ENCODE data around the gene POLR2E. TPM values are rescaled to one million over a fixed set of nuclear protein-coding genes. Genes with fewer than 3 reads are reported as not detected.

Gene POLR2E
- total RNA-seq, 2 donors from 2014 or later: 152 to 169 TPM

- TF ChIP-seq POLR2A (IDR thresholded peaks at IDR 0.05) (no peak), POLR2AphosphoS5 (IDR thresholded peaks at IDR 0.05) (no peak)
- TF ChIP-seq, protein P1, sequence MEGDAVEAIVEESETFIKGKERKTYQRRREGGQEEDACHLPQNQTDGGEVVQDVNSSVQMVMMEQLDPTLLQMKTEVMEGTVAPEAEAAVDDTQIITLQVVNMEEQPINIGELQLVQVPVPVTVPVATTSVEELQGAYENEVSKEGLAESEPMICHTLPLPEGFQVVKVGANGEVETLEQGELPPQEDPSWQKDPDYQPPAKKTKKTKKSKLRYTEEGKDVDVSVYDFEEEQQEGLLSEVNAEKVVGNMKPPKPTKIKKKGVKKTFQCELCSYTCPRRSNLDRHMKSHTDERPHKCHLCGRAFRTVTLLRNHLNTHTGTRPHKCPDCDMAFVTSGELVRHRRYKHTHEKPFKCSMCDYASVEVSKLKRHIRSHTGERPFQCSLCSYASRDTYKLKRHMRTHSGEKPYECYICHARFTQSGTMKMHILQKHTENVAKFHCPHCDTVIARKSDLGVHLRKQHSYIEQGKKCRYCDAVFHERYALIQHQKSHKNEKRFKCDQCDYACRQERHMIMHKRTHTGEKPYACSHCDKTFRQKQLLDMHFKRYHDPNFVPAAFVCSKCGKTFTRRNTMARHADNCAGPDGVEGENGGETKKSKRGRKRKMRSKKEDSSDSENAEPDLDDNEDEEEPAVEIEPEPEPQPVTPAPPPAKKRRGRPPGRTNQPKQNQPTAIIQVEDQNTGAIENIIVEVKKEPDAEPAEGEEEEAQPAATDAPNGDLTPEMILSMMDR (IDR thresholded peaks at IDR 0.05): peak in 1 of 4 experiments; percentile 22
- no peaks in the 10 kb centered on the region for H3K27me3 ChIP-seq (replicated peaks; ENCODE audit: insufficient read depth)
- 52% methylated on average over 7 of the region's 17 CpGs for WGBS
- H3K9me3 ChIP-seq: no peaks in the 10 kb centered on the region
- H3K27ac ChIP-seq: peak overlapping the region in 1 of 2 donors; percentile 99
- peaks cover 5 to 37% of the 10 kb centered on the region in 2 donors for H3K36me3 ChIP-seq
- intact Hi-C loops (cut with DNase I): no loop called here
- no peak for DNase-seq (ENCODE audit: low spot score)
- H3K4me1 ChIP-seq (replicated peaks): peaks cover 12% of the 10 kb centered on the region
- H3K4me3 ChIP-seq: no peak overlapping the region
These were observed 11.9 kb upstream of the POLR2E start for GRCh38 chr19:1106841-1107660.

DNA sequence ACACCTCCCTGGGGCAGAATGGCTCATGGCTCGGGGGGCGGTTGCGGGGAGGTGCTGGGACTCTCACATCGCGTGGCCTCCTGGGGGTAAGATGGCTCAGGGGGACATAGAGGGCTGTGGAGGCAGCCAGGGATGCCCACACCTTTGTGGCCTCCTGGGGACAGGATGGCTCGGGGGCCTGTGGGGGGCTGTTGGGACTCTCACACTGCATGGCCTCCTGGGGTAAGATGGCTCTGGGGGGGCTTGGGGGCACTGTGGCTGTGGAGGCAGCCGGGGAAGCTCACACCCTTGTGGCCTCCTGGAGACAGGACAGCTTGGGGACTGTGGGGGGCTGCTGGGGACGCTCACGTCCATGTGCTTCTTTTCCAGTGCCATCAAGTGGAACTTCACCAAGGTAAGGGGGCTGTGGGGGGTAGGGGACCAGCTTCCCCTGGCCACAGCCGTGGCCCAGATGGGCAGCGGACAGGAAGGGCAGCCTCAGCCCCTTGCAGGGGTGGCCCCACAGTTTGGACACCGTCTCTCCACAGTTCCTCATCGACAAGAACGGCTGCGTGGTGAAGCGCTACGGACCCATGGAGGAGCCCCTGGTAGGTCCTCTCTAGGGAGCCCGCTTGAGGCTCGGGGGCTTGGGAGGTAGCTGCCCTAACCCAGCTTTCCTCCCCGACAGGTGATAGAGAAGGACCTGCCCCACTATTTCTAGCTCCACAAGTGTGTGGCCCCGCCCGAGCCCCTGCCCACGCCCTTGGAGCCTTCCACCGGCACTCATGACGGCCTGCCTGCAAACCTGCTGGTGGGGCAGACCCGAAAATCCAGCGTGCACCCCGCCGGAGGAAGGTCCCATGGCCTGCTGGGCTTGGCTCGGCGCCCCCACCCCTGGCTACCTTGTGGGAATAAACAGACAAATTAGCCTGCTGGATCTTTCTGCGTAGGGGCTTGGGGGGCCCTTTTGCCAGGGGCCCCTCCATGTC is 11.0 kb upstream of the POLR2E start:
- peaks cover 12% of the 10 kb centered on the region for H3K4me1 ChIP-seq (replicated peaks)
- intact Hi-C loops (cut with DNase I): no loop called here
- H3K27ac ChIP-seq: peak overlapping the region; percentile 99
- H3K36me3 ChIP-seq: peaks cover 5 to 37% of the 10 kb centered on the region in 2 donors
- DNase-seq (ENCODE audit: low spot score): no peak
- TF ChIP-seq POLR2AphosphoS5 (IDR thresholded peaks at IDR 0.05) (no peak), POLR2A (IDR thresholded peaks at IDR 0.05) (no peak)
- TF ChIP-seq, protein P1 (IDR thresholded peaks at IDR 0.05): no peak
- peak overlapping the region in 1 of 2 donors; percentile 97 for H3K4me3 ChIP-seq
- H3K27me3 ChIP-seq (replicated peaks; ENCODE audit: insufficient read depth): no peaks in the 10 kb centered on the region
- 83% methylated on average over 29 of the region's 32 CpGs for WGBS
- H3K9me3 ChIP-seq: no peaks in the 10 kb centered on the region

GRCh38 chr19:1105008-1105872 is 10.1 kb upstream of the POLR2E start:
- intact Hi-C loops (cut with DNase I): no loop called here
- peaks cover 12% of the 10 kb centered on the region for H3K4me1 ChIP-seq (replicated peaks)
- H3K27ac ChIP-seq: peak overlapping the region; percentile 99
- WGBS: 30% methylated on average over 36 of the region's 69 CpGs
- TF ChIP-seq, protein P1 (IDR thresholded peaks at IDR 0.05): no peak
- TF ChIP-seq POLR2AphosphoS5 (IDR thresholded peaks at IDR 0.05): peak; percentile 19
- TF ChIP-seq POLR2A (IDR thresholded peaks at IDR 0.05): no peak
- H3K4me3 ChIP-seq: peak overlapping the region; percentile 95 to 97
- H3K36me3 ChIP-seq: peaks cover 5 to 36% of the 10 kb centered on the region in 2 donors
- H3K27me3 ChIP-seq (replicated peaks; ENCODE audit: insufficient read depth): no peaks in the 10 kb centered on the region
- DNase-seq (ENCODE audit: low spot score): peak; percentile 24
- H3K9me3 ChIP-seq: no peaks in the 10 kb centered on the region

DNA sequence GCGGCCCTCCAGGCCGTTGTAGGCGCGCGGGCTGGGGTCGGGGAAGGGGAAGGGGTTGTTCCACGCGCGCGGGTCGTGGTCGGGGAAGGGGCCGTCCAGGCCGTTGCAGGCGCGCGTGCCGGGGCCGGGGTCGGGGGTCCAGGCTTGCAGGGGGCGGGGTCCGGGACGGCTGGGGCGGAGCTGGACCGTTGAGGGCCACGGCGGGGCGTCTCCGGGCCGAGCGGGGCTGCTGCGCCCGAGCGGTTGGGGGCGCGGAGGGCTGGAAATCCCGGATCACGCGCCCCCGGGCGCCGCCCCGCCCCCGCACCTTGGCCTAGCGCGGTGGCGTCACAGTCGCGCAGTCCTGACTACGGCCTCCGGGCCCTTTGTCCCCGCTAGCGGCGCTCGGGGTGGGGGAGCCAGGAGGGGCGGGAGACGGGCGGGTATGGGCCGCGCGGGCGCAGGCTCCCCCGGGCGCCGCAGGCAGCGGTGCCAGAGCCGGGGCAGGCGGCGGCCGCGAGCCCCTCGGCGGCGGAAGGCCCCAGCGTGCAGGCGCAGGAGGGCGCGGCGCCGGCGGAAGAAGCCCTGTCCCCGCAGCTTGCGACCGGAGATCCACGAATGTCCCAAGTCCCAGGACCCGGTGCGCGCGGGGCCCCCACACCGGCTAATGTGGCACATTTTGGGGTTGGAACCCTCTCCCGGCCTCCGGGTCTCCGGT is 9.3 kb upstream of the POLR2E start:
- Histone ChIP-seq H3K27ac (peak overlapping the region; percentile 99), H3K4me3 (peak overlapping the region; percentile 95 to 97), H3K36me3 (peaks cover 5 to 28% of the 10 kb centered on the region in 2 donors), H3K4me1 (replicated peaks) (peaks cover 12% of the 10 kb centered on the region), H3K9me3 (no peaks in the 10 kb centered on the region), H3K27me3 (replicated peaks; ENCODE audit: insufficient read depth) (no peaks in the 10 kb centered on the region)
- intact Hi-C loops (cut with DNase I): no loop called here
- peak; percentile 28 for TF ChIP-seq POLR2AphosphoS5 (IDR thresholded peaks at IDR 0.05)
- TF ChIP-seq, protein P1 (IDR thresholded peaks at IDR 0.05): peak in 1 of 4 experiments; percentile 7
- peak; percentile 36 for TF ChIP-seq POLR2A (IDR thresholded peaks at IDR 0.05)
- WGBS: 0% methylated on average over 56 of the region's 93 CpGs
- peak; percentile 60 for DNase-seq (ENCODE audit: low spot score)

All from prostate gland (tissue), 2 donors.